Stimulated activated naive CD8-positive, alpha-beta T cell treated with anti-CD3 and anti-CD28 coated beads, Interleukin-15, Interleukin-2, amounts not matched to agents 100 ng/mL and 50 ng/mL, for 24 hours (primary cell): ENCODE results near the gene ATP2B1.
A peak's percentile ranks its signal among the peaks of the same experiment; 100 is the strongest.
"Not testable (repeated sequence)": the region's sequence is repeated elsewhere in the genome, so short reads cannot be mapped to it uniquely, and the experiment has no call there.

Source experiments
- H3K27ac Mint-ChIP-seq: one replicate; pipeline ENCODE4 v1.8.0; 2021; ENCODE audit warnings: mild to moderate bottlenecking, mixed read lengths
- H3K27me3 Mint-ChIP-seq: one replicate; pipeline ENCODE4 v1.8.0; 2021; ENCODE audit warnings: mixed read lengths
- H3K36me3 Mint-ChIP-seq: one replicate; pipeline ENCODE4 v1.8.0; 2021; ENCODE audit warnings: low read depth, mixed read lengths
- H3K4me1 Mint-ChIP-seq: one replicate; pipeline ENCODE4 v1.8.0; 2021; ENCODE audit warnings: low read depth, mixed read lengths
- H3K4me3 Mint-ChIP-seq: one replicate; pipeline ENCODE4 v1.8.0; 2021; ENCODE audit warnings: mild to moderate bottlenecking, mixed read lengths
- H3K9me3 Mint-ChIP-seq: one replicate; pipeline ENCODE4 v1.8.0; 2021; ENCODE audit warnings: mixed read lengths

ATP2B1 gene

GRCh38 chr12:89706551-89706950 is 2.1 kb downstream of the ATP2B1 start:
- Mint-ChIP-seq H3K27me3 (no peaks in the 10 kb centered on the region), H3K9me3 (no peaks in the 10 kb centered on the region), H3K36me3 (peaks cover 6% of the 10 kb centered on the region), H3K4me1 (peaks cover 58% of the 10 kb centered on the region), H3K27ac (no peak overlapping the region), H3K4me3 (peak overlapping the region; percentile 94)

- no peak overlapping the region for H3K4me3 Mint-ChIP-seq
- peaks cover 64% of the 10 kb centered on the region for H3K4me1 Mint-ChIP-seq
- H3K27me3 Mint-ChIP-seq: no peaks in the 10 kb centered on the region
- peaks cover 6% of the 10 kb centered on the region for H3K36me3 Mint-ChIP-seq
- no peaks in the 10 kb centered on the region for H3K9me3 Mint-ChIP-seq
- H3K27ac Mint-ChIP-seq: no peak overlapping the region
Observed at GRCh38 chr12:89704457-89704856, 4.2 kb downstream of the ATP2B1 start.

- Mint-ChIP-seq H3K9me3 (no peaks in the 10 kb centered on the region), H3K27me3 (no peaks in the 10 kb centered on the region), H3K4me1 (peaks cover 68% of the 10 kb centered on the region), H3K36me3 (peaks cover 6% of the 10 kb centered on the region), H3K27ac (no peak overlapping the region), H3K4me3 (no peak overlapping the region)
Observed at GRCh38 chr12:89703768-89704167, 4.9 kb downstream of the ATP2B1 start.

- Mint-ChIP-seq H3K4me1 (peaks cover 76% of the 10 kb centered on the region), H3K27ac (no peak overlapping the region), H3K4me3 (no peak overlapping the region), H3K9me3 (no peaks in the 10 kb centered on the region), H3K27me3 (no peaks in the 10 kb centered on the region), H3K36me3 (peaks cover 10% of the 10 kb centered on the region)
Observed at GRCh38 chr12:89702503-89702902, 6.1 kb downstream of the ATP2B1 start.

GRCh38 chr12:89701606-89702206 is 6.9 kb downstream of the ATP2B1 start:
- Mint-ChIP-seq H3K27ac (no peak overlapping the region), H3K4me3 (no peak overlapping the region), H3K36me3 (peaks cover 10% of the 10 kb centered on the region), H3K27me3 (no peaks in the 10 kb centered on the region), H3K9me3 (no peaks in the 10 kb centered on the region), H3K4me1 (peaks cover 78% of the 10 kb centered on the region)

- H3K4me1 Mint-ChIP-seq: peaks cover 75% of the 10 kb centered on the region
Observed at GRCh38 chr12:89700191-89700810, 8.3 kb downstream of the ATP2B1 start.

GRCh38 chr12:89698607-89699006 is 10.0 kb downstream of the ATP2B1 start:
- H3K27me3 Mint-ChIP-seq: no peaks in the 10 kb centered on the region
- H3K4me3 Mint-ChIP-seq: no peak overlapping the region
- peaks cover 10% of the 10 kb centered on the region for H3K36me3 Mint-ChIP-seq
- H3K4me1 Mint-ChIP-seq: peaks cover 75% of the 10 kb centered on the region
- H3K27ac Mint-ChIP-seq: no peak overlapping the region
- no peaks in the 10 kb centered on the region for H3K9me3 Mint-ChIP-seq

More at GRCh38 chr12:89700191-89700810, 8.3 kb downstream of the ATP2B1 start:
- Mint-ChIP-seq H3K36me3 (peaks cover 10% of the 10 kb centered on the region), H3K27ac (no peak overlapping the region), H3K9me3 (no peaks in the 10 kb centered on the region), H3K27me3 (no peaks in the 10 kb centered on the region), H3K4me3 (no peak overlapping the region)

GRCh38 chr12:89697728-89698127 is 10.9 kb downstream of the ATP2B1 start:
- H3K27ac Mint-ChIP-seq: not testable (repeated sequence)

GRCh38 chr12:89697296-89697695 is 11.3 kb downstream of the ATP2B1 start:
- Mint-ChIP-seq H3K27me3 (no peaks in the 10 kb centered on the region), H3K36me3 (peaks cover 6% of the 10 kb centered on the region), H3K4me1 (peaks cover 78% of the 10 kb centered on the region), H3K9me3 (no peaks in the 10 kb centered on the region), H3K27ac (no peak overlapping the region), H3K4me3 (no peak overlapping the region)

More at GRCh38 chr12:89697728-89698127, 10.9 kb downstream of the ATP2B1 start:
- not testable (repeated sequence) for H3K36me3 Mint-ChIP-seq, H3K4me3 Mint-ChIP-seq, H3K27me3 Mint-ChIP-seq, H3K9me3 Mint-ChIP-seq
- peaks cover 79% of the 10 kb centered on the region for H3K4me1 Mint-ChIP-seq

- Mint-ChIP-seq H3K27ac (no peak overlapping the region), H3K36me3 (peaks cover 6% of the 10 kb centered on the region), H3K9me3 (no peaks in the 10 kb centered on the region), H3K4me3 (no peak overlapping the region), H3K27me3 (no peaks in the 10 kb centered on the region), H3K4me1 (peaks cover 81% of the 10 kb centered on the region)
Observed at GRCh38 chr12:89695830-89696229, 12.8 kb downstream of the ATP2B1 start.

- Mint-ChIP-seq H3K4me3 (no peak overlapping the region), H3K9me3 (no peaks in the 10 kb centered on the region), H3K27ac (no peak overlapping the region), H3K36me3 (peaks cover 6% of the 10 kb centered on the region), H3K4me1 (peaks cover 79% of the 10 kb centered on the region), H3K27me3 (no peaks in the 10 kb centered on the region)
Observed at GRCh38 chr12:89695100-89695499, 13.5 kb downstream of the ATP2B1 start.

GRCh38 chr12:89694542-89694941 is 14.1 kb downstream of the ATP2B1 start:
- peaks cover 6% of the 10 kb centered on the region for H3K36me3 Mint-ChIP-seq
- H3K4me3 Mint-ChIP-seq: no peak overlapping the region
- H3K27ac Mint-ChIP-seq: no peak overlapping the region
- no peaks in the 10 kb centered on the region for H3K9me3 Mint-ChIP-seq
- peaks cover 80% of the 10 kb centered on the region for H3K4me1 Mint-ChIP-seq
- no peaks in the 10 kb centered on the region for H3K27me3 Mint-ChIP-seq

GRCh38 chr12:89693639-89694202 is 14.9 kb downstream of the ATP2B1 start:
- Mint-ChIP-seq H3K27ac (no peak overlapping the region), H3K4me3 (no peak overlapping the region)

GRCh38 chr12:89692439-89692838 is 16.2 kb downstream of the ATP2B1 start:
- Mint-ChIP-seq H3K9me3 (no peaks in the 10 kb centered on the region), H3K4me3 (no peak overlapping the region), H3K36me3 (no peaks in the 10 kb centered on the region), H3K27ac (no peak overlapping the region), H3K27me3 (no peaks in the 10 kb centered on the region), H3K4me1 (peaks cover 77% of the 10 kb centered on the region)

More at GRCh38 chr12:89693639-89694202, 14.9 kb downstream of the ATP2B1 start:
- peaks cover 6% of the 10 kb centered on the region for H3K36me3 Mint-ChIP-seq
- H3K4me1 Mint-ChIP-seq: peaks cover 82% of the 10 kb centered on the region
- H3K27me3 Mint-ChIP-seq: no peaks in the 10 kb centered on the region
- H3K9me3 Mint-ChIP-seq: no peaks in the 10 kb centered on the region

- Mint-ChIP-seq H3K9me3 (no peaks in the 10 kb centered on the region), H3K27ac (no peak overlapping the region), H3K4me3 (no peak overlapping the region), H3K36me3 (no peaks in the 10 kb centered on the region), H3K4me1 (peaks cover 72% of the 10 kb centered on the region), H3K27me3 (no peaks in the 10 kb centered on the region)
Observed at GRCh38 chr12:89691659-89692058, 17.0 kb downstream of the ATP2B1 start.
